Heart left ventricle (tissue), 13 donors: ENCODE results near the gene FYCO1.

Experiments
- POLR2A ChIP-seq, 2 donors: fragments of 450-650 bp; IDR thresholded peaks; one replicate each; pipeline ENCODE4 v1.6.1; 2017; ENCODE audit warnings: antibody characterized with exemption in 2 of 2, mild to moderate bottlenecking in 2 of 2, moderate library complexity in 2 of 2
- TF ChIP-seq, protein P1 (sequence below), 12 donors: fragments of 200-600 bp; sonication (generic) in 4 of 12; IDR thresholded peaks; one replicate each; pipeline versions ENCODE4 v1.5.0 to v1.8.0; 2018 to 2022; ENCODE audit warnings: antibody characterized with exemption in 12 of 12, mild to moderate bottlenecking in 5 of 12
- donor health status: ischemic (EF 13 %, LVEDD 7.1; RV severe dilation, severe dysfunction).
- donor health status: DM: no; HTN: yes; CAD: no.
- donor health status: DM: no; HTN: no; CAD: no.
- donor health status: ischemic (EF 25% LVEDD 6.9; RV normal size, moderate dysfunction).
- donor health status: ischemic (EF 25% LVEDD 5.7; RV mildly dilated, moderate dysfunction).
- donor health status: ischemic (EF 35%, LVEDD 5.7; RV mildly dilated, moderate dysfunction).
- donor health status: nonischemic (EF 11% LVEDD 7.7; RV severe dilation, severe dysfunction).
- donor health status: DM: yes; HTN: yes; CAD: no.
- donor health status: PGD.
- donor health status: ischemic (EF 29% LVEDD 5.4; RV normal size, mild dysfunction).
- donor health status: nonischemic (EF 23%, LVEDD 6.1; RV moderate dilation, normal function).

DNA sequence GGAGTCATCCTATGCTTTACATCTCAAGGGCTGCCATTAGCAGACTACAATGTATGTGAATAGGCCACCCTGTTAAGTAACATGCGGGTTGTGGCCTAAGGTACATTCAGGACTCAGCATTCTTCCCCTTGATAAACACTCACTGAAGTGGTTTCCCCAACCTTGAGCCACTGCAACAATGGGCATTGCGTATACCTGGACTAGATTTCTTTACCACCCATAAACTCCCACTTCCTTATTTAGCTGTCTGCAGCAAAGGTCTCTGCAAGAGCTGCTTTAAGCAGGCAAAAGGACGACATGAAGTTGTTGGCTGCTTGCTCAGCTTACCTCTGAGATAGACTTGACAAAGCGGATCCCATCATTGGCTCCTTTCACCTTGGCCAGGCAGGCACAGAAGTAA, 16.2 kb downstream of the FYCO1 start:
- TF ChIP-seq POLR2A (IDR thresholded peaks at IDR 0.05) = no peak
- TF ChIP-seq, protein P1, sequence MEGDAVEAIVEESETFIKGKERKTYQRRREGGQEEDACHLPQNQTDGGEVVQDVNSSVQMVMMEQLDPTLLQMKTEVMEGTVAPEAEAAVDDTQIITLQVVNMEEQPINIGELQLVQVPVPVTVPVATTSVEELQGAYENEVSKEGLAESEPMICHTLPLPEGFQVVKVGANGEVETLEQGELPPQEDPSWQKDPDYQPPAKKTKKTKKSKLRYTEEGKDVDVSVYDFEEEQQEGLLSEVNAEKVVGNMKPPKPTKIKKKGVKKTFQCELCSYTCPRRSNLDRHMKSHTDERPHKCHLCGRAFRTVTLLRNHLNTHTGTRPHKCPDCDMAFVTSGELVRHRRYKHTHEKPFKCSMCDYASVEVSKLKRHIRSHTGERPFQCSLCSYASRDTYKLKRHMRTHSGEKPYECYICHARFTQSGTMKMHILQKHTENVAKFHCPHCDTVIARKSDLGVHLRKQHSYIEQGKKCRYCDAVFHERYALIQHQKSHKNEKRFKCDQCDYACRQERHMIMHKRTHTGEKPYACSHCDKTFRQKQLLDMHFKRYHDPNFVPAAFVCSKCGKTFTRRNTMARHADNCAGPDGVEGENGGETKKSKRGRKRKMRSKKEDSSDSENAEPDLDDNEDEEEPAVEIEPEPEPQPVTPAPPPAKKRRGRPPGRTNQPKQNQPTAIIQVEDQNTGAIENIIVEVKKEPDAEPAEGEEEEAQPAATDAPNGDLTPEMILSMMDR (IDR thresholded peaks at IDR 0.05) = no peak
